Measurements from ENCODE around the gene KLK6. TPM values are rescaled to one million over a fixed set of nuclear protein-coding genes. Genes with fewer than 3 reads are reported as not detected.

The KLK6 gene
- polyA plus RNA-seq, 3 donors = not detected

DNA sequence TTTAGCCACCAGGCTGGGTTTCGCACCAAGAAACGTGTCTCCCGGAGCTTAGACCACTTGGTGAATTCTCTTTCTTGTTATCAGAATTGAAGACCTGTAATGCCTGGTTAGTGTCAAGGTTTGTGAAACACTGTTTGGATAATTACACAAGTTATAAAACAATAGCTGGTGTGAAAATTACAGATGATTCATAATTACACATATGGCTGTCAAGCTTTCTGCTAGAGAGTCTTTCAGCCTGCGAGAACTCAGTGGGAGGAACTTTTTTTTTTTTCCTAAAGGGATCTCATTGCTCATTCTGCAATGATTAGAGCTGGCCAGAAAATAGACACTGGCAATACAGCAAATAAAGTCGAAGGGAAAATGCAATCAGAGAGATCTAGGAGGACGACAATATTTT is 44.8 kb downstream of the KLK6 start:
- Mint-ChIP-seq H3K27me3 (ENCODE audit: low read depth in 3 of 3) (peaks cover 5 to 26% (median 14%) of the 10 kb centered on the region in 3 donors), H3K27ac (no peak overlapping the region), H3K4me3 (no peak overlapping the region), H3K9me3 (peaks cover 0 to 2% (median 0%) of the 10 kb centered on the region in 7 donors), H3K36me3 (no peaks in the 10 kb centered on the region), H3K4me1 (peaks cover 9% of the 10 kb centered on the region)
- Histone ChIP-seq H3K27ac (ENCODE audit: low read depth in 1 of 2, low read length in 2 of 2) (no peak overlapping the region), H3K9ac (ENCODE audit: insufficient read depth, low read length, poor library complexity, severe bottlenecking) (no peak overlapping the region), H3K79me2 (ENCODE audit: insufficient read depth, low read length) (no peaks in the 10 kb centered on the region), H3K36me3 (replicated peaks in 1 of 2; ENCODE audit: control insufficient read depth in 1 of 2, insufficient read depth in 2 of 2, low read length in 2 of 2) (no peaks in the 10 kb centered on the region), H3K4me2 (replicated peaks; ENCODE audit: extremely low read depth, low read length, poor library complexity, severe bottlenecking) (no peak overlapping the region), H3K9me3 (replicated peaks in 1 of 2; ENCODE audit: control insufficient read depth in 1 of 2, insufficient read depth in 1 of 2, low read length in 2 of 2) (no peaks in the 10 kb centered on the region), H4K20me1 (ENCODE audit: insufficient read depth, low read length) (no peaks in the 10 kb centered on the region), H2AFZ (ENCODE audit: insufficient read depth, low read depth, low read length, poor library complexity, severe bottlenecking) (no peak overlapping the region), H3K27me3 (ENCODE audit: control insufficient read depth in 2 of 2, insufficient read depth in 2 of 2, low read length in 2 of 2) (peaks cover 0 to 3% of the 10 kb centered on the region in 2 donors), H3K4me3 (replicated peaks in 1 of 3; ENCODE audit: low read depth in 2 of 3, low read length in 3 of 3) (no peak overlapping the region), H3K4me1 (ENCODE audit: control insufficient read depth in 1 of 2, insufficient read depth in 2 of 2, low read length in 2 of 2) (no peaks in the 10 kb centered on the region)
- intact Hi-C loops (cut with micrococcal nuclease) = loop anchor here in 1 of 2 donors (10.0 kb wide), 1 partner anchor 240 kb away; no protein-coding TSS in a partner anchor
- no peak for DNase-seq
- 69% methylated on average over 3 of the region's 6 CpGs for WGBS (ENCODE audit: insufficient coverage)
- TF ChIP-seq, protein P1, sequence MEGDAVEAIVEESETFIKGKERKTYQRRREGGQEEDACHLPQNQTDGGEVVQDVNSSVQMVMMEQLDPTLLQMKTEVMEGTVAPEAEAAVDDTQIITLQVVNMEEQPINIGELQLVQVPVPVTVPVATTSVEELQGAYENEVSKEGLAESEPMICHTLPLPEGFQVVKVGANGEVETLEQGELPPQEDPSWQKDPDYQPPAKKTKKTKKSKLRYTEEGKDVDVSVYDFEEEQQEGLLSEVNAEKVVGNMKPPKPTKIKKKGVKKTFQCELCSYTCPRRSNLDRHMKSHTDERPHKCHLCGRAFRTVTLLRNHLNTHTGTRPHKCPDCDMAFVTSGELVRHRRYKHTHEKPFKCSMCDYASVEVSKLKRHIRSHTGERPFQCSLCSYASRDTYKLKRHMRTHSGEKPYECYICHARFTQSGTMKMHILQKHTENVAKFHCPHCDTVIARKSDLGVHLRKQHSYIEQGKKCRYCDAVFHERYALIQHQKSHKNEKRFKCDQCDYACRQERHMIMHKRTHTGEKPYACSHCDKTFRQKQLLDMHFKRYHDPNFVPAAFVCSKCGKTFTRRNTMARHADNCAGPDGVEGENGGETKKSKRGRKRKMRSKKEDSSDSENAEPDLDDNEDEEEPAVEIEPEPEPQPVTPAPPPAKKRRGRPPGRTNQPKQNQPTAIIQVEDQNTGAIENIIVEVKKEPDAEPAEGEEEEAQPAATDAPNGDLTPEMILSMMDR (IDR thresholded peaks at IDR 0.05) = no peak

DNA sequence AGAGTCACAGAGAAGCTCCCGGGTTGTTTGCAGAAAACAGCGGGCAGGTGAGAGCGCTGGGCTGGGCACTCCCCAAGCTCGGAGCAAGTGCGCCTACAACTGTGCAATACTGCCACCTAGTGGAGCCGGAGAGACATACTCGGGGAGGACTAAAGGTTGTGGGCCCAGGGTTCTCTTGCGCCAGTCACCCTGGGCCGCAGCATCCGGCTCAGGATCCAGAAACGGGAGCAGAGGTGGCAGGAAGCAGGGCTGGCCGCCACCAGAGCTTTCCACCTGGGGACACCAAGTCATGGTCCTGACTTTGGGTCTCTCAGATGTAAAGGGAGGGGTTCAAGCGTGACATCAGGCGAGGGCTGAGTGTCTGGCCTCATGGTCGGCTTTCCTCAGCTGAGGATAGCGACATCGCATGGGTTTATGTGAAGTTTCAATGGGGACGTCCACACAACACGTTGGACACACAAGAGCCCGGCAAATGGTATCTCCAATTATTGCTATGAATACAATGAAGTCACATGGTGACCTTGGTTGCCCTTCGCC is 47.0 kb downstream of the KLK6 start:
- no peak overlapping the region for H2AFZ ChIP-seq (ENCODE audit: insufficient read depth, low read depth, low read length, poor library complexity, severe bottlenecking)

More for the DNA sequence above, 47.0 kb downstream of the KLK6 start:
- no peak overlapping the region for H3K4me2 ChIP-seq (replicated peaks; ENCODE audit: extremely low read depth, low read length, poor library complexity, severe bottlenecking)
- H3K4me3 ChIP-seq (replicated peaks in 1 of 3; ENCODE audit: low read depth in 2 of 3, low read length in 3 of 3) = no peak overlapping the region
- H3K27me3 ChIP-seq (ENCODE audit: control insufficient read depth in 2 of 2, insufficient read depth in 2 of 2, low read length in 2 of 2) = peaks cover 0 to 3% of the 10 kb centered on the region in 2 donors
- H3K79me2 ChIP-seq (ENCODE audit: insufficient read depth, low read length) = no peaks in the 10 kb centered on the region
- H3K4me3 Mint-ChIP-seq = no peak overlapping the region
- H3K4me1 Mint-ChIP-seq = peaks cover 9% of the 10 kb centered on the region
- no peaks in the 10 kb centered on the region for H3K36me3 Mint-ChIP-seq
- intact Hi-C loops (cut with micrococcal nuclease) = loop anchor here in 1 of 2 donors (10.0 kb wide), 1 partner anchor 242 kb away; no protein-coding TSS in a partner anchor
- TF ChIP-seq, protein P1 (IDR thresholded peaks at IDR 0.05) = peak; percentile 97
- 15% methylated on average over 14 of the region's 21 CpGs for WGBS (ENCODE audit: insufficient coverage)
- H3K27me3 Mint-ChIP-seq (ENCODE audit: low read depth in 3 of 3) = peaks cover 5 to 24% (median 19%) of the 10 kb centered on the region in 3 donors
- H4K20me1 ChIP-seq (ENCODE audit: insufficient read depth, low read length) = no peaks in the 10 kb centered on the region
- H3K27ac ChIP-seq (ENCODE audit: low read depth in 1 of 2, low read length in 2 of 2) = no peak overlapping the region
- H3K9ac ChIP-seq (ENCODE audit: insufficient read depth, low read length, poor library complexity, severe bottlenecking) = no peak overlapping the region
- H3K4me1 ChIP-seq (ENCODE audit: control insufficient read depth in 1 of 2, insufficient read depth in 2 of 2, low read length in 2 of 2) = no peaks in the 10 kb centered on the region
- H3K9me3 Mint-ChIP-seq = no peaks in the 10 kb centered on the region
- H3K27ac Mint-ChIP-seq = no peak overlapping the region
- no peaks in the 10 kb centered on the region for H3K36me3 ChIP-seq (replicated peaks in 1 of 2; ENCODE audit: control insufficient read depth in 1 of 2, insufficient read depth in 2 of 2, low read length in 2 of 2)
- no peaks in the 10 kb centered on the region for H3K9me3 ChIP-seq (replicated peaks in 1 of 2; ENCODE audit: control insufficient read depth in 1 of 2, insufficient read depth in 1 of 2, low read length in 2 of 2)
- DNase-seq = peak; percentile 47 to 70 (median 54)
